Astrocyte of the spinal cord (primary cell): ENCODE data around the gene DDX5.

Experiments
- DNase-seq: peaks from one replicate; pipeline ENCODE4 v3.0.0; 2011; ENCODE audit warnings: low read depth, low spot score
- H3K4me3 ChIP-seq: 2 replicates; pipeline ENCODE4 v1.5.1; 2011; ENCODE audit warnings: low read depth, mild to moderate bottlenecking, low read length, moderate library complexity
- in situ Hi-C: cut with HindIII; loops from 2 replicates; pipeline ENCODE4 v1.10.0; 2017; ENCODE audit warnings: low sequenced_read_pairs
- TF ChIP-seq, protein P1 (sequence below): IDR thresholded peaks from 2 replicates; pipeline ENCODE4 v1.5.1; 2012; ENCODE audit warnings: low read depth, mild to moderate bottlenecking, low read length, inconsistent platforms

Gene DDX5

DNA sequence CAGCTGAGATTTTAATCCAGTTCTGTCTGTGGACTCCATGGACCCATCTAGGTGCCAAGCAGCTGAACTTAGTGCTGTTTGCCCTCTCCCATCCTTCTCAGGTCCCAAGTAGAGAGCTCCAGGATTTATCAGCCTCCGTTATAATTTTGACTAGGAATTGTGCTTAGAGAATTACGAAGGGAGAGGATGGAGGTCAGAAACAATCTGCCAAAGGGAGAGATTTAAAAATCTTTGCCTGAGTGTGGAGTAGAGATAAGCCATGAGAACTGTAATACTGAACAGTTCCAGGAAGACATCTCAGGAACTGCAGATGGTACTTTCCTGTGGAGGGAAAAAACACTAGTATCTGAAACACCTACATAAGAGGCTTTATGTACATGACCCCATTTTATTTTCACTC lies 27.7 kb upstream of the DDX5 start:
- in situ Hi-C loops = no loop called here
- TF ChIP-seq, protein P1, sequence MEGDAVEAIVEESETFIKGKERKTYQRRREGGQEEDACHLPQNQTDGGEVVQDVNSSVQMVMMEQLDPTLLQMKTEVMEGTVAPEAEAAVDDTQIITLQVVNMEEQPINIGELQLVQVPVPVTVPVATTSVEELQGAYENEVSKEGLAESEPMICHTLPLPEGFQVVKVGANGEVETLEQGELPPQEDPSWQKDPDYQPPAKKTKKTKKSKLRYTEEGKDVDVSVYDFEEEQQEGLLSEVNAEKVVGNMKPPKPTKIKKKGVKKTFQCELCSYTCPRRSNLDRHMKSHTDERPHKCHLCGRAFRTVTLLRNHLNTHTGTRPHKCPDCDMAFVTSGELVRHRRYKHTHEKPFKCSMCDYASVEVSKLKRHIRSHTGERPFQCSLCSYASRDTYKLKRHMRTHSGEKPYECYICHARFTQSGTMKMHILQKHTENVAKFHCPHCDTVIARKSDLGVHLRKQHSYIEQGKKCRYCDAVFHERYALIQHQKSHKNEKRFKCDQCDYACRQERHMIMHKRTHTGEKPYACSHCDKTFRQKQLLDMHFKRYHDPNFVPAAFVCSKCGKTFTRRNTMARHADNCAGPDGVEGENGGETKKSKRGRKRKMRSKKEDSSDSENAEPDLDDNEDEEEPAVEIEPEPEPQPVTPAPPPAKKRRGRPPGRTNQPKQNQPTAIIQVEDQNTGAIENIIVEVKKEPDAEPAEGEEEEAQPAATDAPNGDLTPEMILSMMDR = no peak
- H3K4me3 ChIP-seq = no peak overlapping the region
- DNase-seq = no peak

DNA sequence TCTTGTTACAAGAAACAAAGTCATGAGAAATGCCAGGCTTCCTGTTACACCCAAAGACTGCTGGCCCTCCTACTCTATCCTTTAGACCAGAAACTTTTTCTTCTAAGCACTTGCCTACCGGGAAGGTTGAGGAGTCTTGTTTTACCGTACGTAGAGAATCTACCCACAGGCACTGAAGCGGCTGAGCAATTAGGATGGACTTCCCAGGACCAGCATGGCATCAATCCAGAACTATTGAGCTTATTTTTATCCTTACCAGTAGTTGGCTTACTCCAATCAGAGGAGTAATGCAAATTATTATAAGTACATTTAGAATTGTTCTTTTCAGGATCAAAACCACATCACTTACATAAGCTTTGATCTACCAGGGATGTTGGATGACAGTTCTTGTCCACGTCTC lies 26.3 kb upstream of the DDX5 start:
- TF ChIP-seq, protein P1 = no peak
- DNase-seq = no peak
- H3K4me3 ChIP-seq = no peak overlapping the region
- in situ Hi-C loops = no loop called here

DNA sequence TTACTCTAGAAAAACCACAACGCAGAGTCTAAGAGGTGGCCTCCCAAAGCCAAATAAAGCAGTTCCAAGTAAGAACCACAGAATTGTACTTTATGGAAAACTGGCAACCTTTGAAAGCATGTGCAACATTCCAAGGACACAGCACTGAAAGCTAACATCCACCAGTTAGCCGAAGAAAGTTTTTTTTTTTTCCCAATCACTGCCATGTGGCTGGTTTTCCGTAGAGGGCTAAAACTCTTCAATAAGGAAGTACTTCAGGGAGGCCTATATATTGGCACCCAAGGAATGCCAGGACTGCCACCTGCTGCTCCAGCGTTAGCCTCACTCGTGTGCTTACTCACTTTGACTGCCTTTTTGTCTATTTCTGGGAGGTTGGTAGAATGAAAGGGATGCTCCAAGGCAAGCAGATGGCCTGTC lies 25.9 kb upstream of the DDX5 start:
- no peak overlapping the region for H3K4me3 ChIP-seq
- TF ChIP-seq, protein P1 = no peak
- DNase-seq = peak; percentile 75
- in situ Hi-C loops = no loop called here

DNA sequence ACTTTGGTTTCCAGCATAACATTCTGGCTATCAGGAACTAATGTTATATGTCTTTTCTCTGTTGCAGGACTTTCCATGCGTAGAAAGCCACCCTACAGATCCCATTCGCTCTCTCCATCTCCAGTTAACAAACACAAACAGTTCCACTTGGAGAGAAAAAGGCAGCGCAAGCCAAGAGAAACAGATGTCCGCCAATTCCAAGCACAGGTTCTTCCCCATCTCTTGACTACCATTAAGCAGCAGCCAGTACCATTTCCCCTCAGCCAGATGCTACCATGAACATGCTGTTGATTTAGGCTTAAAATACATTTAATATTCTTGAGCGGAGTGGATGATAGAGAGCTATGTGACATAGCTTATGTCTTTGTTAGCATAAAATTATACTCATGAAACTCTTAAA lies 23.1 kb upstream of the DDX5 start:
- in situ Hi-C loops = no loop called here
- no peak overlapping the region for H3K4me3 ChIP-seq
- TF ChIP-seq, protein P1 = no peak
- no peak for DNase-seq

DNA sequence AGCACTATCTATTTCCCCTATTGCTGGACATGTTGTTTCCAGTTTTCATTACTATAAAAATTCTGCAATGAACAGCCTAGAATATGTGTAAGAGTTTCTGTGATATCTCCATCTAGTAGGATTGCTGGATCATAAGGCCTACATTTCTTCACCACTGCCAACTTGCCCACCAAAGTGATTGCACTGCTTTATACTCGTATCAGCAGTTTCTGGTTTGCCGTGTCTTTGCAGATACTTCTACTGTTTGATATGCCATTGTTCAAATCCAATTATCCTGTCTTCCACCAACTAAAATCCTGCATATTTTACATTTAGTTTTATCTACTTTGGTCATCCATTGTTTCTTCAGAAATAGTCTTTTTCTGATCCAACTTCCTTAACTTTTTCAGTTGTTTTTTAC lies 21.8 kb upstream of the DDX5 start:
- no peak for DNase-seq
- H3K4me3 ChIP-seq = no peak overlapping the region
- TF ChIP-seq, protein P1 = no peak
- in situ Hi-C loops = no loop called here

DNA sequence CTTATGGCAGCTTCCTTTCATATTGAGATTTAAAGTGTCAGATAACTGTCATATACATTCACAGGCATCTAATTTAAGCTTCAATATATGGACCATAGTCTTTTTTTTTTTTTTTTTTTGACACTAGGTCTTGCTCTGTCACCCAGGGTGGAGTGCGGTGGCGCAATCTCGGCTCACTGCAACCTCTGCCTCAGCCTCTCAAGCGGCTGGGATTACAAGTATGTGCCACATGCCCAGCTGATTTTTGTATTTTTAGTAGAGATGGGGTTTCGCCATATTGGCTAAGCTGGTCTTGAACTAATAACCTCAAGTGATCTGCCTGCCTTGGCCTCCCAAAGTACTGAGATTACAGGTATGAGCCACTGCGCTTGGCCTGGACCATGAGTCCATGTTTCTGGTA lies 14.3 kb upstream of the DDX5 start:
- DNase-seq = no peak
- no peak overlapping the region for H3K4me3 ChIP-seq
- in situ Hi-C loops = no loop called here
- TF ChIP-seq, protein P1 = no peak

DNA sequence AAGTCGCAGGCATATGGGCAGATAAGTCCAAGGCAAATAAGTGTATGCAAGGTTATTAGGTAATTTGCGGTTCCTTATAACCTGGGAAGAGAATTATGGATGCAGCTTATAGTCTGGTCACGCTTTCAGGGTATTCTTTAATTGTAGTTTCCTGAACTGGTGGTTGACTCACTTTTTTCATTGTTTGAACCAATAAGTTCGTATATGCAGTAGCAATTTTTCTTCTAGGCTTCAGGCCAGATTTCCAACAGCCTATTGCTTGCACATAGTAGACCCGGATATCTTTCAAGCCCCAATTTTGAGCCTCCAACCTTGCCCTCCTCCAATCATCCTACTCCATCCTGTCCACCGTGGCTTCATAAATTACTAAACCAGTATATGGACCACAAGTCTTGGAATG lies 13.5 kb upstream of the DDX5 start:
- TF ChIP-seq, protein P1 = no peak
- H3K4me3 ChIP-seq = no peak overlapping the region
- DNase-seq = no peak
- in situ Hi-C loops = no loop called here
